Psoas muscle (tissue), 8 donors: ENCODE data around the gene TCAP. TPM values are rescaled to one million over a fixed set of nuclear protein-coding genes. Genes with fewer than 3 reads are reported as not detected.

ENCODE experiments used
- ATAC-seq, 4 donors: fragments of 200-7000 bp; cut with Tn5 transposase; one replicate each; pipeline ENCODE4 v1.9.1; 2020; ENCODE audit warnings: moderate library complexity in 3 of 4, mild to moderate bottlenecking in 2 of 4
- DNase-seq, 2 donors: peaks; one replicate each; pipeline ENCODE4 v3.0.0-alpha.2; 2020
- H3K27ac ChIP-seq: fragments of 200-600 bp; one replicate; pipeline ENCODE4 v1.8.0; 2022
- H3K27me3 ChIP-seq, 3 donors: fragments of 200-600 bp in 1 of 3; one replicate each; pipeline versions ENCODE4 v1.6.1 to v1.8.0; 2013 to 2022; ENCODE audit warnings: low read length in 2 of 3, mild to moderate bottlenecking in 2 of 3, moderate library complexity in 1 of 3; ENCODE audit not compliant: insufficient read depth in 3 of 3
- H3K36me3 ChIP-seq, 2 donors: fragments of 200-600 bp in 1 of 2; one replicate each; pipeline versions ENCODE4 v1.6.1 to v1.8.0; 2013 to 2022; ENCODE audit warnings: low read depth in 1 of 2, mild to moderate bottlenecking in 1 of 2, moderate library complexity in 1 of 2; ENCODE audit not compliant: insufficient read depth in 1 of 2
- H3K4me1 ChIP-seq: fragments of 200-600 bp; one replicate; pipeline ENCODE4 v1.8.0; 2022
- H3K4me3 ChIP-seq: fragments of 200-600 bp; one replicate; pipeline ENCODE4 v1.8.0; 2022; ENCODE audit warnings: mild to moderate bottlenecking
- H3K9me3 ChIP-seq: fragments of 200-600 bp; one replicate; pipeline ENCODE4 v1.8.0; 2022
- WGBS, 3 donors: extraction: QIAGEN DNeasy Blood & Tissue Kit; methylation state at CpG; one replicate each; pipeline versions ENCODE4 v1.1.6 to v1.1.7; 2013; 5-methylcytosine and 5-hydroxymethylcytosine counted together
- intact Hi-C, 2 donors: fragments of 100-400 bp; cut with DNase I; formaldehyde crosslinking; loops; one replicate each; pipeline versions ENCODE4 v1.11.0 to v1.14.2; 2022
- polyA plus RNA-seq, 3 donors: library from polyadenylated mRNA; stranded (reverse); fragments of 200-250 nt; gene quantifications; one replicate each; pipeline ENCODE4 v1.2.3, GENCODE V29; 2013
- total RNA-seq, 4 donors: library from RNA; stranded (reverse); fragmentation: NEBNext Ultra II Directional in 2 of 4; extraction: Animal tissue kit (Norgen Biotek cat#: 25700) in 2 of 4; gene quantifications; one replicate each; pipeline versions ENCODE4 v1.2.1 to v1.2.4, GENCODE V29; 2021 to 2023
- TF ChIP-seq, protein P1 (sequence below): fragments of 200-600 bp; IDR thresholded peaks from one replicate; pipeline ENCODE4 v1.8.0; 2022; ENCODE audit warnings: antibody characterized with exemption
- donor health status: healthy with polysubstance abuse.
- donor health status: DM: no; HTN: no; CAD: no; lungs with moderate emphysema.
- donor health status: Bipolar disorder and iron deficiency.
- donor health status: healthy.
- donor health status: DM: yes; HTN: yes; CAD: no.
- donor health status: DM: no; HTN: no; CAD: no.
- donor health status: DM: no; HTN: no; CAD: no.
- donor health status: DM: yes; HTN: yes; CAD: no.

Gene TCAP
- total and polyA plus RNA-seq, 7 donors: 2,116 to 7,047 (median 3,462) TPM

DNA sequence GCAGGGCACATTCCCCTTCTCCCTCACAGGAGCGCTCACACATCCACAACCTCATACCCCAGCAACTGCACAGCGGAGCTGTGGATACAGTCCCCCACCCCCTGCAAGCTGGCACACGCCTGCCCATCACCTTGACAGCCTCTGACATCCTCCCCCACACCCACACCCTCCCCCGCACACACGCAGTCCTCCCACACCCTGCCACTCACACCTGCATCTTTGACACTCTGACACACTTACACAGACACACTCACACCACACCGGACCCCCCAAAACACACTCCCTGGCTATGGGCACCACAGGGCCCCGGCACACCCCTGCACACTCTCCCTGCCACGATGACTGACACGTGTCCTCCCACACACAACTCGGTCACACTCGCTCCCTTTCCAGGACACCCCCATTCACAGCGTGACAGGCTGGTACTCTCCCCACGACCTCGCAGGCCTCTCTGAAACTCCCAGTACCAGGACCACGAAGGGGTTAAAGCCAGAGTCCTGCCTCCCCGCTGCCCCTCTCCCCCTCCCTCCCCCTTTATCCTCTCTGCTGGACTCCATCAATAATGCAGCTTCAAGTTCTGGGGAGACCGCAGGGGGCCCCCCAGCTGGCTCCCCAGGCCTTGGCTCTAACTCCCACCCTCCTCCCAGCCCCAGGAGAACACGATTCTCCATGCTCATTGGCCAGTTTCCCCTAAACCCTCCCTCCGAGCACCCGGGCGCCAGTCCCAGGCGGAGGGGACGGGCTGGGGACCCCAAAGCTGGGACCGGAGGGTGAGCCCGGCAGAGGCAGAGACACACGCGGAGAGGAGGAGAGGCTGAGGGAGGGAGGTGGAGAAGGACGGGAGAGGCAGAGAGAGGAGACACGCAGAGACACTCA is 38.7 kb upstream of the TCAP start, which contains the start of gene PPP1R1B:
TSS of gene PPP1R1B (plus strand) at position 782 of the 876 bp plus-strand sequence. CDS start 441 bp downstream, outside the sequence.
- ATAC-seq (no peak), DNase-seq (no peak)
- Histone ChIP-seq H3K36me3 (no peaks in the 10 kb centered on the region), H3K4me3 (peak within 1 kb of the TSS; percentile 51), H3K27me3 (peaks cover 0 to 54% (median 11%) of the 10 kb centered on the region in 3 donors), H3K4me1 (peaks cover 5% of the 10 kb centered on the region), H3K27ac (no peak within 1 kb of the TSS), H3K9me3 (no peaks in the 10 kb centered on the region)
- intact Hi-C loops: loop anchor here in 1 of 2 donors (10.0 kb wide), 1 partner anchor 238 kb away; the partner anchor contains the start of genes IKZF3 and ZPBP2
- TF ChIP-seq, protein P1, sequence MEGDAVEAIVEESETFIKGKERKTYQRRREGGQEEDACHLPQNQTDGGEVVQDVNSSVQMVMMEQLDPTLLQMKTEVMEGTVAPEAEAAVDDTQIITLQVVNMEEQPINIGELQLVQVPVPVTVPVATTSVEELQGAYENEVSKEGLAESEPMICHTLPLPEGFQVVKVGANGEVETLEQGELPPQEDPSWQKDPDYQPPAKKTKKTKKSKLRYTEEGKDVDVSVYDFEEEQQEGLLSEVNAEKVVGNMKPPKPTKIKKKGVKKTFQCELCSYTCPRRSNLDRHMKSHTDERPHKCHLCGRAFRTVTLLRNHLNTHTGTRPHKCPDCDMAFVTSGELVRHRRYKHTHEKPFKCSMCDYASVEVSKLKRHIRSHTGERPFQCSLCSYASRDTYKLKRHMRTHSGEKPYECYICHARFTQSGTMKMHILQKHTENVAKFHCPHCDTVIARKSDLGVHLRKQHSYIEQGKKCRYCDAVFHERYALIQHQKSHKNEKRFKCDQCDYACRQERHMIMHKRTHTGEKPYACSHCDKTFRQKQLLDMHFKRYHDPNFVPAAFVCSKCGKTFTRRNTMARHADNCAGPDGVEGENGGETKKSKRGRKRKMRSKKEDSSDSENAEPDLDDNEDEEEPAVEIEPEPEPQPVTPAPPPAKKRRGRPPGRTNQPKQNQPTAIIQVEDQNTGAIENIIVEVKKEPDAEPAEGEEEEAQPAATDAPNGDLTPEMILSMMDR: no peak
- WGBS, 3 donors: 18 to 23% (median 21%) methylated on average over 28 to 29 of the region's 29 CpGs

DNA sequence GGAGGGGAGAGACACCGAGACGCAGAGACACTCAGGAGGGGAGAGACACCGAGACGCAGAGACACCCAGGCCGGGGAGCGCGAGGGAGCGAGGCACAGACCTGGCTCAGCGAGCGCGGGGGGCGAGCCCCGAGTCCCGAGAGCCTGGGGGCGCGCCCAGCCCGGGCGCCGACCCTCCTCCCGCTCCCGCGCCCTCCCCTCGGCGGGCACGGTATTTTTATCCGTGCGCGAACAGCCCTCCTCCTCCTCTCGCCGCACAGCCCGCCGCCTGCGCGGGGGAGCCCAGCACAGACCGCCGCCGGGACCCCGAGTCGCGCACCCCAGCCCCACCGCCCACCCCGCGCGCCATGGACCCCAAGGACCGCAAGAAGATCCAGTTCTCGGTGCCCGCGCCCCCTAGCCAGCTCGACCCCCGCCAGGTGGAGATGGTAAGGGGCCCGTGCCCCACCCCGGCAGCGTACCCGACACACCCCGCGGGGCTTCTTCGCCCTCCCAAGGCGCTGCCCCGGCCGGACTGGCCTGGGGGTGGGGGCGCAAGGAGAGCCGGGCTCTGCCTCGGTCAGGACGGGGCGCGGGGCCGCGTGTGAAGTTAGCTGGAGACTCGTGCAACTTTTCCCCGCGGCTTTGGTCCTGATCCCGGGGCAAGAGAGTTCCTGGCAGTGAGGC is 38.0 kb upstream of the TCAP start:
- 2 to 5% (median 5%) methylated on average over 30 to 72 of the region's 72 CpGs for WGBS, 3 donors
- intact Hi-C loops: loop anchor here in 1 of 2 donors (10.0 kb wide), 1 partner anchor 238 kb away; the partner anchor contains the start of genes IKZF3 and ZPBP2
- Histone ChIP-seq H3K36me3 (no peaks in the 10 kb centered on the region), H3K9me3 (no peaks in the 10 kb centered on the region), H3K27me3 (peaks cover 0 to 52% (median 11%) of the 10 kb centered on the region in 3 donors), H3K27ac (no peak overlapping the region), H3K4me1 (peaks cover 5% of the 10 kb centered on the region), H3K4me3 (peak overlapping the region; percentile 51)
- DNase-seq (no peak), ATAC-seq (no peak)
- TF ChIP-seq, protein P1: no peak

DNA sequence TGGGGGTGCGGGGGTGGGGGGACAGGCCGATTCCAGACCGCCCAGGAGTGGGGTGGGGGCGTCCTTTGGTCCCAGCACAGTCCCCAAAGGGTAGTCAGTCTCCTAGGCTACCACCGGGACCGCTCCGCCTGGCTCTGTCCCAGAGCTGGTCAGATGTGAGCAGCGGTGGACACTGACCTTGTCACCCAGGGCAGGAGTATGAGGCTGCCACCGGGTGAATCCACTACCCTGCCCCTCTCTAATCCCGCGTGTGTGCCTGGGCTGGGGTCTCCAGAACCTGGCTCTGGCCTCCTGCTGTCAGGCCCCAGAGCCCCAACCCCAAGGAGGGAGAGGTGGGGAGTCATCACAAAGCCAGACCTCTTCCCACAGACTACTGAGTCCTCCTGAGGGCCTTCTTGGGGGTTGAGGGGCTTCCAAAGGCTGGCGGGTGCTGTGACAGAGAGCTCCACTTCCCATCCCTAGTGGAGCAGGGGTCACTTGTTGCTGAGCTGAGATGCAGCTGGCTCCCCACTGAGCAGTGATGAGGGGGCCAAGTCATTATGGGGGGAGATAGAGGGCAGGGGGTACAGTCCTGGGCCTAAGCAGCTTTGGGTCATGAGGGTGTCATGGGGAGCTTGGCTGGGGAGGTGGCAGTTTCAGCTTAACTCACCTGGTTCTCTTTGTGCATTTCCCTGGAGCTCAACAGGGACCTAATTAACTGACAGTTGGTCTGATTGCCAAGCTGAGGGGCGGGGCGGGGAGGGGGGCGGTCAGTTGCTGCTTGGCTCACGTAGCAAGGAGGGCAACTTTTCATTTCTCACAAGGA is 37.2 kb upstream of the TCAP start:
- H3K4me3 ChIP-seq: no peak overlapping the region
- no peaks in the 10 kb centered on the region for H3K9me3 ChIP-seq
- WGBS, 3 donors: 50 to 53% (median 51%) methylated on average over 15 to 16 of the region's 16 CpGs
- peaks cover 0 to 52% (median 13%) of the 10 kb centered on the region in 3 donors for H3K27me3 ChIP-seq
- intact Hi-C loops: loop anchor here in 1 of 2 donors (10.0 kb wide), 1 partner anchor 237 kb away; the partner anchor contains the start of genes IKZF3 and ZPBP2
- ATAC-seq (no peak), DNase-seq (no peak)
- no peaks in the 10 kb centered on the region for H3K36me3 ChIP-seq
- H3K4me1 ChIP-seq: peaks cover 5% of the 10 kb centered on the region
- no peak overlapping the region for H3K27ac ChIP-seq
- TF ChIP-seq, protein P1: no peak

DNA sequence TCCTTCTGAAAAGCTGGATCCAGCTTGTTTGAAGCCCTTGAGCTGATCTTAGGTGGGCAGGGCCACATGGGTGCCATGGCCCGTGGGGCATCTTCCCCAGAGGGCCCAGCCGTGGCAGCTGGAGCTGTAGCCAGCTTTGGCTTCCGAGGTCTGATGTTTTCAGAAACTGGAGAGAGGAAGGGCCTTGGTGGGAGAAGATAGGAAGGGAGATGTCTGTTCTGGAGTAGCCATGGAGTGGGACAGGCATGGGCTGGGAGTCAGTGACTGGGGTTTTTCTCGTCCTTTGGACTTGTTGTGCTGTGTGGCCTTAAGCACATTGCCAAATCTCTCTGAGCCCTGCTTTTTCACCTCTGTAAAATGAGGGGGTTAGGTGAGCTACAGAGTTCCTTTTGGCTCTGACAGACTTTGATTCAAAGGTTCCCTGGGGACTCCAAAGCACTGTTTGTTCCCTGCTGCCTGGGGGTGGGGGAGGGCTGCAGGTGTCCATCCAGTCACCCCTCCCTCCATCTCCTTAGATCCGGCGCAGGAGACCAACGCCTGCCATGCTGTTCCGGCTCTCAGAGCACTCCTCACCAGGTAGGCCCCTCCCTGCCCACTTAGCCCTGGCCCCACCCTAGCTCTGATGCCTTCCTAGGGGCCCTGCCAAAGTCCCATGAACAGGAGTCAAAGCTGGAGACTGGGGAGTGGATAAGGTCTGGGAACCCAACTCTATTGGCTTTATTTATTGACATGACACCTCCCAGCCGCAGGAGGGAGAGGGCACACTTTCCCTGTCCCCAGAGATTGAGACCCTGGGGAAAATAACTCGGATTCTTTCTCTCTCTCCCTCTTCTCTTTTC is 36.3 kb upstream of the TCAP start:
- Histone ChIP-seq H3K27me3 (peaks cover 0 to 52% (median 13%) of the 10 kb centered on the region in 3 donors), H3K4me3 (no peak overlapping the region), H3K9me3 (no peaks in the 10 kb centered on the region), H3K36me3 (no peaks in the 10 kb centered on the region), H3K27ac (no peak overlapping the region), H3K4me1 (peaks cover 5% of the 10 kb centered on the region)
- TF ChIP-seq, protein P1: no peak
- DNase-seq: no peak
- ATAC-seq: no peak
- intact Hi-C loops: loop anchor here in 1 of 2 donors (10.0 kb wide), 1 partner anchor 236 kb away; the partner anchor contains the start of genes IKZF3 and ZPBP2
- WGBS, 3 donors: 56 to 64% (median 58%) methylated on average over 10 of the region's 10 CpGs
